AG04450 (cell line): ENCODE data around the gene IPO5. TPM values are rescaled to one million over a fixed set of nuclear protein-coding genes. Genes with fewer than 3 reads are reported as not detected.

Experiments used
- CTCF ChIA-PET: fragments of 300-600, 350-600 bp; formaldehyde crosslinking; extraction: SDS; loops from one replicate; lab custom pipeline; 2022; ENCODE audit warnings: antibody characterized with exemption, inconsistent platforms; lab: Charles Lee
- POLR2A ChIA-PET: fragments of 350-600 bp; formaldehyde crosslinking; extraction: SDS; loops from one replicate; lab custom pipeline; 2021; ENCODE audit warnings: antibody characterized with exemption, inconsistent platforms; lab: Yijun Ruan, JAX
- DNase-seq: peaks from one replicate; pipeline ENCODE4 v3.0.0-alpha.2; 2011; ENCODE audit warnings: low read depth, low spot score
- H3K27ac ChIP-seq: one replicate; pipeline ENCODE4 v1.5.1; 2012; ENCODE audit warnings: low read depth, low read length, control low read depth
- H3K27me3 ChIP-seq: one replicate; pipeline ENCODE4 v1.6.0; 2012; ENCODE audit warnings: low read length; ENCODE audit not compliant: control insufficient read depth, insufficient read depth
- H3K4me3 ChIP-seq: 2 replicates; pipeline ENCODE4 v1.5.1; 2011; ENCODE audit warnings: mild to moderate bottlenecking, low read depth, low read length, control low read depth
- H3K9me3 ChIP-seq: 2 replicates; pipeline ENCODE4 v1.5.1; 2012; ENCODE audit warnings: low read length; ENCODE audit not compliant: control insufficient read depth, insufficient read depth
- CTCF ChIP-seq: IDR thresholded peaks from 2 replicates; pipeline ENCODE4 v1.5.1; 2011; ENCODE audit warnings: low read depth, low read length, control low read depth, inconsistent platforms
- polyA plus RNA-seq: library from polyadenylated mRNA; depleted of rRNA; stranded (reverse); fragments of >200 nt; gene quantifications from 2 replicates; pipeline ENCODE4 v1.2.3, GENCODE V29; 2011

Gene IPO5
- polyA plus RNA-seq, 1 experiment, result 164 TPM

GRCh38 chr13:97936036-97936435 lies 17.4 kb upstream of the IPO5 start:
- TF ChIP-seq CTCF, result no peak
- ChIA-PET CTCF (no interaction called here), POLR2A (no interaction called here)

DNA sequence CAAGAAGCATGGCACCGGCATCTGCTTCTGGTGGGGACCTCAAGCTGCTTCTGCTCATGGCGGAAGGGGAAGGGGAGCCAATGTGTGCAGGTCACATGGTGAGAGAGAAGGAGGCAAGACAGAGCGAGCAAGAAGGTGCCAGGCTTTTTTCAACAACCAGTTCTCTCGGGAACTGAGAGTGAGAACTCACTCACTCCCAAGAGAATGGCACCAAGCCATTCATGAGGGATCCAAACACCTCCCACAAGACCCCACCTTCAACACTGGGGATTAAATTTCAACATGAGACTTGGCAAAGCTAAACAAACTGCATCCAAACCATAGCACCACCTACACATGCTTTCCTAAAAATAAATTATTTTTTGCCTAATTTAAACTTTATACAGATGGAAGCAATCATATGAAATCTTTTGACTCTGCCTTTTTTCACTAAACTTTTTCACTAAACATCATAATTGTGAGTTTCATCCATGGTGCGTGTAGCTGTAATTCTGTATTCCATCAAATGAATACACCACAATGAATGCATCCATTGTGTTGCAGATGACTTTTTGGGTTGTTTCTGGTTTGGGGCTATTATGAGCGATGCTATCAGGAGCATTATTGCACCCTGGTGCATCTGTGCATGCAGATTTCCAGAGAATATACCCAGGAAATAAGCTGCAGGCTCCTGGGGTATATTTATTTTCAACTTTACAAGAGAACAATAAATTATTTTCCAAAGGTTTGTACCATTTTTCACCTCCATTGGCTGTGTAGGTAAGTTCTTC lies 14.6 kb upstream of the IPO5 start:
- Histone ChIP-seq H3K27ac (no peak overlapping the region), H3K9me3 (no peaks in the 10 kb centered on the region), H3K4me3 (no peak overlapping the region), H3K27me3 (no peaks in the 10 kb centered on the region)
- ChIA-PET POLR2A (interaction anchor here (0.7 kb wide), 1 partner anchor 18 kb away, joined by 3 read pairs; no protein-coding TSS in a partner anchor), CTCF (no interaction called here)
- TF ChIP-seq CTCF, result no peak
- no peak for DNase-seq

More at GRCh38 chr13:97936036-97936435, 17.4 kb upstream of the IPO5 start:
- H3K27ac ChIP-seq, result no peak overlapping the region
- H3K4me3 ChIP-seq, result no peak overlapping the region
- no peak for DNase-seq
- no peaks in the 10 kb centered on the region for H3K9me3 ChIP-seq
- H3K27me3 ChIP-seq, result no peaks in the 10 kb centered on the region

GRCh38 chr13:97944396-97945029 lies 9.0 kb upstream of the IPO5 start:
- TF ChIP-seq CTCF, result no peak
- Histone ChIP-seq H3K27me3 (no peaks in the 10 kb centered on the region), H3K27ac (peak overlapping the region; percentile 11), H3K9me3 (no peaks in the 10 kb centered on the region; the same call in none of the 2 replicates), H3K4me3 (no peak overlapping the region)
- POLR2A ChIA-PET, result no interaction called here
- CTCF ChIA-PET, result interaction anchor here (1.1 kb wide), 1 partner anchor 89 kb away, joined by 4 read pairs; no protein-coding TSS in a partner anchor
- no peak for DNase-seq

DNA sequence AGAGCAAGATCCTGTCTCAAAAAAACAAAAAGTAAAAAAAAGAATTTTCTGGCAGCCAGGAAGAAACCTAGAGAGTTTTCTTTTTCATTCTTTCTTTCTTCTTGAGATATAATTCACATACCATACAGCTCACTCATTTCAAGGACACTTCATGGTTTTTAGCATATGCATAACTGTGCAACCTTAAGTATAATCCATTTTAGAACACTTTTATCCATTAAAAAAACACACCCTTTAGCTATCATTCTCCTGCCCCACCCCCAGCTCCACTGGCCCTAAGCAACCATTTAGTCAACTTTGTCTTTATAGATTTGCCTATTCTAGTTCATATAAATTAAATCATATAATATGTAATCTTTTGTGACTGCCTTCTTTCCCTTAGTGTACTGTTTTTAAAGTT lies 8.1 kb upstream of the IPO5 start:
- peak overlapping the region; percentile 32 for H3K27ac ChIP-seq
- CTCF ChIA-PET, result interaction anchor here (1.1 kb wide), 2 partner anchors 18 to 89 kb away, joined by 3 to 4 read pairs; no protein-coding TSS in a partner anchor

More for the DNA sequence above, 8.1 kb upstream of the IPO5 start:
- Histone ChIP-seq H3K27me3 (no peaks in the 10 kb centered on the region), H3K4me3 (no peak overlapping the region), H3K9me3 (no peaks in the 10 kb centered on the region; the same call in none of the 2 replicates)
- POLR2A ChIA-PET, result interaction anchor here (1.3 kb wide), 1 partner anchor 66 kb away, joined by 3 read pairs; no protein-coding TSS in a partner anchor
- DNase-seq, result no peak
- no peak for TF ChIP-seq CTCF
